GM19035 (cell line): ENCODE data around the gene EIF4G1.

Source experiments
- ATAC-seq: cut with Tn5 transposase; IDR thresholded peaks from one replicate; pipeline ENCODE4 v1.9.1; 2021; ENCODE audit not compliant: unreplicated experiment

EIF4G1 gene

DNA sequence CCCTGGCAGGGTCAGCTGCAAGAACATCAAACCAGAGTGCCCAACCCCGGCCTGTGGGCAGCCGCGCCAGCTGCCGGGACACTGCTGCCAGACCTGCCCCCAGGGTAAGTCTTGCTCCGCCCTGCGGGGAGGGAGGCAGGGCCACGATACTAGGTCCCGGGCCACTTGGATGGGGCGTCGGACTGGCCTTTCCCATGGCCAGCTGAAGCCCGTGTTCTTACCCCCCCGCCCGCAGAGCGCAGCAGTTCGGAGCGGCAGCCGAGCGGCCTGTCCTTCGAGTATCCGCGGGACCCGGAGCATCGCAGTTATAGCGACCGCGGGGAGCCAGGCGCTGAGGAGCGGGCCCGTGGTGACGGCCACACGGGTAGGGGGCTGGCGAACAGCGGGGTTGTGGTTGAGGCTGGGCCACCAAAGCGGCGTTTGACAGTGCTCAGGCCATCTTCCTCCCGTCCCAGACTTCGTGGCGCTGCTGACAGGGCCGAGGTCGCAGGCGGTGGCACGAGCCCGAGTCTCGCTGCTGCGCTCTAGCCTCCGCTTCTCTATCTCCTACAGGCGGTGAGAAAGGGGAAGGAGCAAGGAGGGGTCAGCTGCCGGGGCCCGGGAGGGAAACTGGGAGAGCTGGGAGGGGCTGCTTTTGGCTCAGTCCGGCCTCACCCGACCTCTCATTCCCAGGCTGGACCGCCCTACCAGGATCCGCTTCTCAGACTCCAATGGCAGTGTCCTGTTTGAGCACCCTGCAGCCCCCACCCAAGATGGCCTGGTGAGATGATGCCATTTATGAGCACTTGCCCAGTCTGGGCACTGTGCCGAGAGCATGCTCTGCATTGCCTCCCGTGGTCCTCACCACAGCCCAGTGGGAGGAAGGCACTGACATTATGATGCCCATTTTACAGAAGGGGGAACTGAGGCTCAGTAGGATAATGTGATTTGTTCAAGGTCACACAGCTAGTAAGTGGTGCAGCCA, 67.1 kb downstream of the EIF4G1 start:
- ATAC-seq, result no peak

DNA sequence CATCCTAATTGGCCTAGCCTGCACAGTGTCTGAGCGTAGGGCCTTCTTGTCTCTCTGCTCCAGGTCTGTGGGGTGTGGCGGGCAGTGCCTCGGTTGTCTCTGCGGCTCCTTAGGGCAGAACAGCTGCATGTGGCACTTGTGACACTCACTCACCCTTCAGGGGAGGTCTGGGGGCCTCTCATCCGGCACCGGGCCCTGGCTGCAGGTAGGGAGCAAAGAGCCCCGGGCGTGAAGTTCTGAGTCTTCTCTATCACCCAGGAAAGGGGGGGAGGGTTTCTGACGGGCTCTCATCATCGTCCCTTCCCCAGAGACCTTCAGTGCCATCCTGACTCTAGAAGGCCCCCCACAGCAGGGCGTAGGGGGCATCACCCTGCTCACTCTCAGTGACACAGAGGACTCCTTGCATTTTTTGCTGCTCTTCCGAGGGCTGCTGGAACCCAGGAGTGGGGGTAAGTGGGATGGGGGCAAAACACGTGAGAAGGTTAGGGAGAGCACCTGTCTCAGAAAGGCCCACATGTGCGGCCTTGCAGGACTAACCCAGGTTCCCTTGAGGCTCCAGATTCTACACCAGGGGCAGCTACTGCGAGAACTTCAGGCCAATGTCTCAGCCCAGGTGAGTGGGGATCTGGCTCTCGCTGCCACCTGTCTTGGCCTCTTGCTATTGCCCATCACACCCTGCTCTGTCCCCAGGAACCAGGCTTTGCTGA, 68.1 kb downstream of the EIF4G1 start:
- no peak for ATAC-seq

DNA sequence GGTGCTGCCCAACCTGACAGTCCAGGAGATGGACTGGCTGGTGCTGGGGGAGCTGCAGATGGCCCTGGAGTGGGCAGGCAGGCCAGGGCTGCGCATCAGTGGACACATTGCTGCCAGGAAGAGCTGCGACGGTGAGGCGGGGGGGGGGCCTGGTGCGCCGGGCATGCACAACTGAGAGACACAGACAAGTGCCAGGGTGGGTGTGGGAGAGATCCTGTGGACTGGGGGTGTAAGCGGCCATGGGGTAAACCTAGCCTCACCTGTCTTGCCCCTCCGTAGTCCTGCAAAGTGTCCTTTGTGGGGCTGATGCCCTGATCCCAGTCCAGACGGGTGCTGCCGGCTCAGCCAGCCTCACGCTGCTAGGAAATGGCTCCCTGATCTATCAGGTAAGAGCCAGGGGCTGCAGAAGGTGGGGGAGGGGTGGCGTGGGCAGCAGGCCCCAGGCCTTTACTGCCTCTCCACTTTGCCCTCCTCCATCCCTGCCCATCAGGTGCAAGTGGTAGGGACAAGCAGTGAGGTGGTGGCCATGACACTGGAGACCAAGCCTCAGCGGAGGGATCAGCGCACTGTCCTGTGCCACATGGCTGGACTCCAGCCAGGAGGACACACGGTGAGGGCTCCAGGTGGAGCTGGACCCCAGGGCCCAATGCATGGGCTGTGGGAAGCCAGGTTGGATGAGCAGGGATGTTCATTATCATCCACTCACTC, 68.8 kb downstream of the EIF4G1 start:
- no peak for ATAC-seq

DNA sequence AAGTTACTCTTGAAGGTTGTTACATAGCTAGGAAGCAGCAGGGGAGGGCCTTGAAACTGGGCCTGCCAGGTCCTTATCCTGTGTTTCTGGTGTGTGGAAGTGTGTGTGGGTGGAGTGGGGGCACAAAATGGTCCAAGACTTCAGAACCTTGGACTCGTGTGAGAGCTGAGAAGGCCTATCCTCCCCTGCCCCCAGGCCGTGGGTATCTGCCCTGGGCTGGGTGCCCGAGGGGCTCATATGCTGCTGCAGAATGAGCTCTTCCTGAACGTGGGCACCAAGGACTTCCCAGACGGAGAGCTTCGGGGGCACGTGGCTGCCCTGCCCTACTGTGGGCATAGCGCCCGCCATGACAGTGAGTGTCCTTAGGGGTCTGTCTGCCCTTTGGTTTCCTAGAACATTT, 69.9 kb downstream of the EIF4G1 start:
- ATAC-seq, result no peak
